WERI-Rb-1 (cell line): ENCODE data around the gene PGA4.

Experiments
- DNase-seq: peaks from one replicate; pipeline ENCODE4 v3.0.0-alpha.2; 2020
- H3K27ac ChIP-seq: fragments of 250-450 bp; sonication (Bioruptor Pico); 2 replicates; pipeline ENCODE4 v1.5.1; 2020; ENCODE audit warnings: mild to moderate bottlenecking, moderate library complexity
- H3K27me3 ChIP-seq: fragments of 250-450 bp; sonication (Bioruptor Pico); 2 replicates; pipeline ENCODE4 v1.5.1; 2021; ENCODE audit warnings: mild to moderate bottlenecking, low read depth, moderate library complexity; ENCODE audit not compliant: insufficient read depth, severe bottlenecking
- H3K36me3 ChIP-seq: fragments of 250-450 bp; sonication (Bioruptor Pico); 2 replicates; pipeline ENCODE4 v1.5.1; 2020; ENCODE audit warnings: mild to moderate bottlenecking, moderate library complexity
- H3K4me3 ChIP-seq: 2 replicates; pipeline ENCODE4 v1.5.1; 2011; ENCODE audit warnings: low read depth, mild to moderate bottlenecking, control low read depth, low read length
- H3K9me3 ChIP-seq: fragments of 250-450 bp; sonication (Bioruptor Pico); 2 replicates; pipeline ENCODE4 v1.5.1; 2021; ENCODE audit warnings: mild to moderate bottlenecking, moderate library complexity; ENCODE audit not compliant: severe bottlenecking
- CTCF ChIP-seq: IDR thresholded peaks from 2 replicates; pipeline ENCODE4 v1.5.1; 2011; ENCODE audit warnings: low read depth, mild to moderate bottlenecking, control low read depth, inconsistent platforms, low read length

The PGA4 gene

GRCh38 chr11:61270354-61271076 is 48.4 kb downstream of the PGA4 start:
- TF ChIP-seq CTCF: no peak
- H3K4me3 ChIP-seq: no peak overlapping the region
- H3K36me3 ChIP-seq: peaks cover 17% of the 10 kb centered on the region
- H3K27ac ChIP-seq: no peak overlapping the region
- no peaks in the 10 kb centered on the region for H3K27me3 ChIP-seq
- no peaks in the 10 kb centered on the region for H3K9me3 ChIP-seq
- no peak for DNase-seq

- Histone ChIP-seq H3K27me3 (no peaks in the 10 kb centered on the region), H3K27ac (no peak overlapping the region), H3K9me3 (no peaks in the 10 kb centered on the region), H3K36me3 (peaks cover 17% of the 10 kb centered on the region), H3K4me3 (no peak overlapping the region)
- TF ChIP-seq CTCF: no peak
- no peak for DNase-seq
Observed at GRCh38 chr11:61272731-61273130, 50.6 kb downstream of the PGA4 start.

- TF ChIP-seq CTCF: no peak
- H3K27me3 ChIP-seq: no peaks in the 10 kb centered on the region
- H3K27ac ChIP-seq: no peak overlapping the region
- peaks cover 17% of the 10 kb centered on the region for H3K36me3 ChIP-seq
- H3K4me3 ChIP-seq: no peak overlapping the region
- no peaks in the 10 kb centered on the region for H3K9me3 ChIP-seq
- DNase-seq: no peak
Observed at GRCh38 chr11:61273178-61274078, 51.3 kb downstream of the PGA4 start.

- no peak for TF ChIP-seq CTCF
- Histone ChIP-seq H3K9me3 (no peaks in the 10 kb centered on the region), H3K4me3 (no peak overlapping the region), H3K27ac (no peak overlapping the region), H3K27me3 (no peaks in the 10 kb centered on the region), H3K36me3 (peaks cover 14% of the 10 kb centered on the region)
- DNase-seq: no peak
Observed at GRCh38 chr11:61274084-61274483, 51.9 kb downstream of the PGA4 start.

- peaks cover 20% of the 10 kb centered on the region for H3K36me3 ChIP-seq
- TF ChIP-seq CTCF: no peak
- H3K4me3 ChIP-seq: no peak overlapping the region
Observed at GRCh38 chr11:61275191-61275590, 53.0 kb downstream of the PGA4 start.

More at GRCh38 chr11:61275191-61275590, 53.0 kb downstream of the PGA4 start:
- no peaks in the 10 kb centered on the region for H3K27me3 ChIP-seq
- no peaks in the 10 kb centered on the region for H3K9me3 ChIP-seq
- H3K27ac ChIP-seq: no peak overlapping the region
- no peak for DNase-seq
